GM18511 (cell line): ENCODE data around the gene CALCR.
"Not testable (repeated sequence)": the region's sequence is repeated elsewhere in the genome, so short reads cannot be mapped to it uniquely, and the experiment has no call there.

Source experiments
- ATAC-seq: cut with Tn5 transposase; IDR thresholded peaks from one replicate; pipeline ENCODE4 v1.9.1; 2021; ENCODE audit warnings: mild to moderate bottlenecking, moderate library complexity; ENCODE audit not compliant: unreplicated experiment

CALCR gene

DNA sequence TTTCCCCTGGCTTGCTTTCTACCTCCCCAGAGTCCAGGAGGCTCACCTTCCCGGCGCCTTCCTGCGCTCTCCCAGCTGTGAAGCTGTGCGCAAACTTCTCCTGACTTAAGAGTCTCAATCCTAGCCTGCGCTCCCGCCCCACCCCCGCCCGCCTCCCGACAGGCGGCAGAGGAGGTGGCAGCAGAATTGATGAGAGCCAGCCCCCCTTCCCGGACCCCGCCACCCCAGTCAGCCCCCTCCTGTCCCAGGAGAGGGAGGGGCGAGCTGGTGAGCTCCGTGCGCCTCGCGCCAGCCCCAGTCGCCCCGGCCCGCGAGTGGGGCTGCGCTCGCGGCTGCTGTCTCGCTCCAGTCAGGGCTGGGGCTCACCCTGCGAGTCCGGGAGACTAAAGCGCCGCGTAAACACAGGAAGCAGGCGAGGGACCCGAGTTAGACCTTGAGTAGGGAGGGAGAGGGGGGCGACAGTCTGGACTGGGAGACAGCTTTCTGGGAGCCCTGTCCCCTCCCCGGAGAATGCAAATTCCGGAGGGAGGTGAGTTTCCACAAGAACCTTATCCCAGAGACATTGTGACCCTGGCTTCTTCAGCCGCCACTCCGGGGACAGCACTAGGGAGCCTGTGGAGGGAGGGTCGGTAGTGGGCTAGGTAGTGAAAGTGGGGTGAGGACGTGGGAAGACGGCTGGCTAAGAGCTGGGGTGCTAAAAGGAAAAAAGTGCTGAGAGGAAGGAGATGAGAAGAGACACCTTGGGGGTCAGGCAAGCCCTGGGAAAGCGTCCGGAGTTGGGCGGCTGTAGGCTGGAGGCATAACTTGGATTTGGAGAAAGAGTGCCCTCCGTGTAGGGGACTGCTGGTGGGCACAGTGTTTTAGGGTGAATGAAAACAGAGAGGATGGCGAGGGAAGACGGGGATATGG, at the start of gene CALCR:
CALCR (minus strand) TSS at position 79 of the 909 bp plus-strand sequence. CDS start 87,743 bp downstream, outside the sequence.
- no peak for ATAC-seq

DNA sequence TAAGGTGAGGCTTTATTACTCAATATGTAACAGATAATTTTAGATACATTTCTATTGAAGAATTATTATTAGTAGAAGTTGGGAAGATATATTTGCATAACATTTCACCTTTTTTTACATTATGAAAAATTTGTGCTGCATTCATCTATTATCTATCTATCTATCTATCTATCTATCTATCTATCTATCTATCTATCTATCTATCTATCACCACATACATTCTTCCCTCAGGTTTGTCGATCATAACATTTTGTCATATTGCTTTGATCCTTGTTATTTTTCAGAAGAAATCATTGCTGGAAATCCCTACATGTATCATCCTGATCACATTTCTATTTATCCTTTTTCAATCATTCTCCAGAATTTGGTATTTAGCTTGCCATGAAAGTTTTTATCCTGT, 49.3 kb upstream of the CALCR start:
- ATAC-seq: no peak

DNA sequence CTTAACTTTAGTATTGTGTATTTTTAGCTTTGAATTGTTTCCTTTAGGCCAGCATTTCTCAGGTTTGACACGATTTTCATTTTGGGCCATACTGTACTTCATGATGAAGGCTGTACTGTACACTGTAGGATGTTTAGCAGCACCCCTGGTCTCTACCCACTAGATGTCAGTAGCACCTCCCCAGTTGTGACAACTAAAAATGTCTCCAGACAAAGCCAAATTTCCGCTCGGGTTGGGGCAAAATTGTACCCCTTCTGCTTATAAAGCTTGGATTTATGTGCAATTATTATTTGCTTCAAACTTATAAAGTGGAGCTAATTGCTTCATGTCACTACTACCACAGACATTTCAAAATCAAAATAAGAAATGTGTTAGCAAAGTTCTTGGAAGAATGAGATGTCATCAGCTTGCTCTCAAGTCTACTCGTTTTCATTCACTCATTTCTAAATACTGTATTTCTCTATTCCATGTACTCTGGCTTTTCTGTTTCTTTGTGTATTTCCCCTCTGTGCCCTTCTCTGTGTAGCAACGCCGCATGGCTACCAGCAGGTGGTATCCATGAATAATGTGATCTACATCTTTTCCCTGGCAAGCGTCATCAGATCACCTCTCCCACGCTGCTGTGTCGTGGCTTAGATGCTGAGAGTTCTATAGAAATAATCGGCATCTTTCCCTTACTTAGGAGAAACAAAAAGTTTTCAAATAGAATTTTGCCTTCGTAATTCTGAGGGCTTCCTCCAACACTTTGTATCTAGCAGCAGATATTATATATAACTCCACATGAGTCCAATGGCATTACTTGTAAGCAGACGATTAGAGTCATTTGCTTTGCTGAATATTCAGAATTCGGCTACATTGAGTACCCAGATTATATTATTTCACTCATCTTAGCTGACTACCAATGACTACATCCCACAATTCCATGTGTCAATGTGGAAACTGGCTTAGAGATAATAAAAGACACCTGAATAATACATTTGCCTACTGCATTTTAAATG, 47.8 kb upstream of the CALCR start:
- peak; percentile 65 for ATAC-seq

DNA sequence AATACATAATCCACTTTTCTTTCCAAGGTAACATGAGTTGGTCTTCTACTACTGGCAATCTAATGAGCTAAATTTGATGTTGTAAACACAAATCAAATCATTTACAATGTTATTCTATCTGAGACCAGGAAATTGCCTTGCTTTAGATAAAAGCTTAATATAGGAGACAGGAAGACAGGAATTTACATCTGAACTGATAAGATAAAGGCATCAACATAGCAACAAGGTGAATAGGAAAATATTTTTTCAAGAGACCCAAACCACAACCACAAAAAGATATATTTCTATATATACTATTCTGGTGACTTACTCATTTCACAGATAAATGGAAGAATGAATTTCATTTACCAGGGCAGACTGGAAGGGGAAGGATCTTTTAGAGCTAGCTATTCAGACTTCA, 46.3 kb upstream of the CALCR start:
- ATAC-seq: no peak

DNA sequence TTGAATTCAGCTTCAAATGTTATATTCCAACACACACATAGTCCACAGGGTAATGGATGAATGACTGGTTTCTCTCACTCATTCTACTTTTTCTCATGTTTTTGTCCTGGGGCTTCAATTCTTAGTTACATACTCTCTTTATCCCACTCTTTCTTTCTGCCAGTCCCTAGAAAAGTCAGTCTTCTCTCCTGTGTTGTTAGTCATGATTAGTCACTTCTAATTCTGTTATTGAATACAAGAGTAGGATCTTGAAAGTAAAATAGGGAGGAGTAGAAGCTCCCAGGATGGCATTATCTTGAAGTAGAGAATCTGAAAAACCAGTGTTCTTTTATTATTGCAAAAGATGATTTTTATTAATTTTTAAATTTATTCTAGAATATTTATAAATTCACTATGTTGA, 45.5 kb upstream of the CALCR start:
- ATAC-seq: no peak

DNA sequence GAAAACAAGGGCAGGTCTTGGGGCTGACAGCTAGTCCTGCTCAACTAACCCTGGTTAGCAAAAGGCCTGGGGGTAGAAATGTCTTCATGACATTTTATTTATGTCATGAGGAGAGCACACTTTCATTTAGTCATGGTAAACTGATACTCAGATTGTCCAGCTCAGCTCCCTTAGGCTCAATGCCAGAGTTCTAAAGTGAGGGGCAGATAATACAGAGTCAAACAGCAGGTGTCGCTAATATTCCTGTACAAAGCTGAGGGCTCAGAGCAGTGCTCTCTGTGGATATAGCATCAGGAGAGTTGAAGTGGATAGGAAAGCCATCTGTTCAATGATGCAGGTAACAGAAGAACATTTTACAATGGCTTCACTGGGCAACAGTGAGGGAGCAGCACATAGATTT, 26.8 kb upstream of the CALCR start:
- ATAC-seq: no peak

DNA sequence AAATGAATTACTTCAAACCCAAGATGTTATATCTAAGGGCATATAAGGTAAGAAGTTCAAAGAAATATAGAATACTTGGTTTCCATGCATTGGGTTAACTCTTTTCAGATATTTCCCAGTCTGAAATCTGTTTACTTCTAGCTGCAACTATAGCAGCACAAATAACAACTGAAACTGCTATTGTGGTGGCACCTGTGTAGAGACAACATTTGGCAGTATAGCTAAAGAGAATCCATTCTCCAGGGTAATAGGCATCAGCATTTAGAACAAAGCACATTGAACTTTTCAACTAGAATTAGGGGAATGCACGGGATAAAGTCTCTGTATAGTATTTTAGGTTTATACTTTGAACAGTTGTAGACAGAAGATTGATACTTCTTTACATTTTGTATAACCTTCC, 19.7 kb upstream of the CALCR start:
- ATAC-seq: no peak

DNA sequence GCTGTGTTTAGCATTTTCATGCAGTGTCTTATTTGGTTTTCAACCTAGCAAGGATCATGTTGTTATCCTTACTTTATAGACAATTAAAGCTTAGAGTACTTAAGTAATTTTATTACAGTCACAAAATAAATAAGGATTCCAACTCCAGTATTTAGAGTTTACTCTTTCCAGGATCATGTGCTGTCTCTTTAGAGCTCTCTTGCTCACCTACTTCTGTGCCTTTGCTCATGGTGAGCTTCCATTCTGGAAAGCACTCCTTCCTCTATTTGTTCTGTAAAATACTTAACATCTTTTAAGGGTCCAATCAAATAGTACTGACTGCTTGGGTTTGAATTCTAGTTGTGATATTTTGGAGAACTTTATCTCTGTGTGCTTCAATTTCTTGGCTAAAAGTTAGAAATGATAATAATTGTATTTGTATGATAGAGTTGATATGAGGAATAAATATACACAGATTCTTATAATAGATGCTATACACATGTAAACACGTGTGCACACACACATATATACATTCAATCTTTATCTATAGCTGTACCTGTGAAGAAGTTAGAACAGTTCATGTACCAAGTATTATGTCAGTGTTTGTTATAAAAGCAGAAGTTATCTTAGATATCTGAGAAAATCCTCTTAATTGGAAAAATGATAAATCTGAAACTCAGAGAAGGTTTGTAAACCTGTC, 18.2 kb upstream of the CALCR start:
- ATAC-seq: no peak

DNA sequence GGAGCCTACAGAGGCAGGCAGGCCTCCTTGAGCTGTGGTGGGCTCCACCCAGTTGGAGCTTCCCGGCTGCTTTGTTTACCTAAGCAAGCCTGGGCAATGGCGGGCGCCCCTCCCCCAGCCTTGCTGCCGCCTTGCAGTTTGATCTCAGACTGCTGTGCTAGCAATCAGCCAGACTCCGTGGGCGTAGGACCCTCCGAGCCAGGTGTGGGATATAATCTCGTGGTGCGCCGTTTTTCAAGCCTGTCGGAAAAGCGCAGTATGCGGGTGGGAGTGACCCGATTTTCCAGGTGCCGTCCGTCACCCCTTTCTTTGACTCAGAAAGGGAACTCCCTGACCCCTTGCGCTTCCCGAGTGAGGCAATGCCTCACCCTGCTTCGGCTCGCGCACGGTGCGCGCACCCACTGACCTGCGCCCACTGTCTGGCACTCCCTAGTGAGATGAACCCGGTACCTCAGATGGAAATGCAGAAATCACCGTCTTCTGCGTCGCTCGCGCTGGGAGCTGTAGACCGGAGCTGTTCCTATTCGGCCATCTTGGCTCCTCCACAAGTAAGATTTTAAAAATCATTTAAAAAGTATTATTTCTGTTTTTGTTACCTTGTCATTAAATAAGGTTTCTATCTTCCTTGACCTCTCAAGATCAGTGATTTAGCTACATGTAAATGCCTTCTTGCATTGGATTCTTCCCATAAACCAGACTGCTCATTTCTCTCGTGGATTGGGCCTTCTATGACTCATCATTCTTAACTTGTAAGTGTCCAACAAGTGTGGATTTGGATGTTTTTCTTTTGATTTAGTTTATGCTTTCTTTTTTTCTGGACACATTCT, 16.9 kb upstream of the CALCR start:
- ATAC-seq: not testable (repeated sequence)

DNA sequence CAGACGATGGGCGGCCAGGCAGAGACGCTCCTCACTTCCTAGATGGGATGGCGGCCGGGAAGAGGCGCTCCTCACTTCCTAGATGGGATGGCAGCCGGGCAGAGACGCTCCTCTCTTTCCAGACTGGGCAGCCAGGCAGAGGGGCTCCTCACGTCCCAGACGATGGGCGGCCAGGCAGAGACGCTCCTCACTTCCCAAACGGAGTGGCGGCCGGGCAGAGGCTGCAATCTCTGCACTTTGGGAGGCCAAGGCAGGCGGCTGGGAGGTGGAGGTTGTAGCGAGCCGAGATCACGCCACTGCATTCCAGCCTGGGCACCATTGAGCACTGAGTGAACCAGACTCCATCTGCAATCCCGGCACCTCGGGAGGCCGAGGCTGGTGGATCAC, 11.9 kb upstream of the CALCR start:
- not testable (repeated sequence) for ATAC-seq

DNA sequence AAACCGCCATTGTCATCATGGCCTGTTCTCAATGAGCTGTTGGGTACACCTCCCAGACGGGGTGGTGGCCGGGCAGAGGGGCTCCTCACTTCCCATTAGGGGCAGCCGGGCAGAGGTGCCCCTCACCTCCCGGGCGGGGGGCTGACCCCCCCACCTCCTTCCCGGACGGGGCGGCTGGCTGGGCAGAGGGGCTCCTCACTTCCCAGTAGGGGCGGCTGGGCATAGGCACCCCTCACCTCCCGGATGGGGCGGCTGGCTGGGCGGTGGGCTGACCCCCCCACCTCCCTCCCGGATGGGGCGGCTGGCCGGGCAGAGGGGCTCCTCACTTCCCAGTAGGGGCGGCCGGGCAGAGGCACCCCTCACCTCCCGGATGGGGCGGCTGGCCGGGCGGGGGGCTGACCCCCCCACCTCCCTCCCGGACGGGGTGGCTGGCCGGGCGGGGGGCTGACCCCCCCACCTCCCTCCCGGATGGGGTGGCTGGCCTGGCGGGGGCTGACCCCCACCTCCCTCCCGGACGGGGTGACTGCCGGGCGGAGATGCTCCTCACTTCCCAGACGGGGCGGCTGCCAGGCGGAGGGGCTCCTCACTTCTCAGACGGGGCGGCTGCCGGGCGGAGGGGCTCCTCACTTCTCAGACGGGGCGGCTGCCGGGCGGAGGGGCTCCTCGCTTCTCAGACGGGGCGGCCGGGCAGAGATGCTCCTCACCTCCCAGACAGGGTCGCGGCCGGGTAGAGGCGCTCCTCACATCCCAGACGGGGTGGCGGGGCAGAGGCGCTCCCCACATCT, 11.4 kb upstream of the CALCR start:
- not testable (repeated sequence) for ATAC-seq

DNA sequence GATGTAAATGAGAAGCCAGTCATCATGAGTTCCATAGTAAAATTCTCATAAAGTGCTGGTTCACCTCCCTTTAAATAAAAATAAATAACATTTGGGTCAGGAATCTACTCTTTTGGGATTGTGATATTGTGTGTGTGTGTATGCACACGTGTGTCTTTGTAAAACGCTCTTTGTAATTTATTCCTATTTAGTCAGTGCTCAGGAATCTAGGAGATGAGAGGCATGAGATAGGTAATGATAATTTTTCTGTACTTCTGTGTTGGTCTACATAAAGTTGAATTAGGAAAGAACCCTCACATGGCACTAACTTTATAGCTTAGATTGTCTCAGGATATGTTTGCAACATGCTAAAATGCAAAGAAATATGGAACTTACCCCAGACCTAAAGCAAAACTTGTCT, 4.9 kb upstream of the CALCR start:
- ATAC-seq: no peak

DNA sequence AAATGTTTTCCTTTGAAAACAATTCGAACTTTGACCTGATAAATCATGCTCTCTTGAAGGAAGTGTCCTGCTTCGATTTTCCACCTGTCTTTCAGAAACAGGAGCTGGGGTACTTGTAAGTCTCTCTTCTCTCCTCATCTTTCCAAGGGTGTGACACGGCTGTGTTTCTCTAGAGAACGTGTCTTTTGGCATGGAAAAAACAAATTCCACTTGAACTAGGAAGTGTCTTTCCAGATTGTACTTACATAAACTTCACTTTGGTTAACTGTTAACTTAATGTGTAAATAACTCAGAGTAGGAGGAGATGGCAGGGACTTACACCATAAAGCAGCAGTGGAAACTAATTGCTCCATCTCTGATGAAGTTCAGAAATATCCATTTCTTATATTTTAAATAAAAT, 4.2 kb upstream of the CALCR start:
- no peak for ATAC-seq

DNA sequence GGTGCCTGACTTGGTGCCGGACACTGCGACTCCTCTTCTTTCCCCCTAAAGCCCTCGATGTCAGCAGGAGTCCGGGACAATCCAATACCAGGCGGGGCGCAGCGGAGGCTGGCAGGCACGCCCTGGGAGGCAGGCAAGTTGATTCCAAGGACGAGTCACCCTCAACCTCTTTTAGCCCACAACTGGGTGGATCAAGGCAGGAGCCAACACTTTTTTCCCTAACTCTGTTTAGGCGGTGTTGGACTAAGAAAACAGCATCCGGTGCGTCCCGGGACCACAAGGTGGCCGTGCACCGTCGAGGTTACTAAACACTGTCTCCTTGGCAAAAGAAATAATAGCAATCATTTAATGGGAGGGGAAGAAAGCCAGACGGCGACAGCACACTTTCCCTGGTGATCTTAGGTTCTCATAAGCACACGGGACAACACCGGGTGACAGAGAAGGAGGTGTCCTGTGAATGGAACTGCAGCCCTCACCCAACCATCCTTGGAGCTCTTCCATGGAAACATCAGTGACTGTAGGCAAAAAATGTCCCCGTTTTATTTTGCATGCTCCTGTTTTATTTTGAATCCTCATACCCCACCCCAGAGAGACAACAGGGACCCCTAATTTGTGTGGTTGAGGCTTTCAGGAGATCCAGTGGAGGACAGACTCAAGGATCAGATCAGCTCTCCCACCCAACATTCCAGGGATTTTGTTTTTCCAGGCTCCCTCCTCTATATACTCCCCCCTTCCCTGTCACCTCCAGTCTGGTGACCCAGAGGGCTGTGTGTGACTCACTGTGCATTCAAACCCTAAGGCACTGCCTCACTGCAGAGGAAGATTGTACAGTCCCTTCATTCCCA, 1.3 kb upstream of the CALCR start:
- ATAC-seq: no peak

DNA sequence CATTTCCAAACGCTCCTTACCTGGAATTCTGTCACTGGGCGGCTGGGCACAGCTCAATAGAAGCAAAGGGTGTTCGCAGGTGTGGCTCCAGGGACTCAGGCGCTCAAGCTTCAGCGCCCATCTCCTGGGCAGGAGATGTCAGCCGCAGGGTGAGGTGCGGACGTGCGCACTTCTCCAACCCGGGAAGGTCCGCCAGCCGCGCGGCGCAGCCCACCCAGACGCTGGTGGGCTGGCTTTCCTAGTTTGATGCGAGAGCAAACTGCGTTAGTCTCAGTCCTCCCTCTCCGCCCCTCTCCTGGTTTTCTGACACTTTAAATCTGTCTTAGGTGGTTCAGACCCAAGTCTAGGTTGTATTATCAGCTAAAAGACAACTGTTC, 267 bp downstream of the CALCR start:
- ATAC-seq: no peak

DNA sequence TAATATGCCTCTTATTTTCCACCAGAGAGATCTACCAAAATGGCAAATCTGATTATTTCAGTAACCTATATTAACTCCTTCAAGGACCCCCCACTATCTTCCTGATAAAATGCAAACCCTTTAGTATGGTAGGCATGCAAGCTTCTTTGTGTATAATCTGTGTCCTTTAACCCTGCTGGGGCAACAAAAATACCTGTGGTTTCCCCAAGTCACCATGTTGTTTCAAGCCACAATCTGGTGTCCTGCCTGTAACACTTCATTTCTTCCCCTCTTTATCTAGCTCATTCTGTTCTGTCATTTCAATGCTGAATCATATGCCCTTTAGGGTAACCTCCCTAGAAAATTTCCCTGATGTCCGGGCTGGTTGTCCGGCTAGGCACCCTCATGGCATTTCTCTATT, 5.3 kb downstream of the CALCR start:
- no peak for ATAC-seq

DNA sequence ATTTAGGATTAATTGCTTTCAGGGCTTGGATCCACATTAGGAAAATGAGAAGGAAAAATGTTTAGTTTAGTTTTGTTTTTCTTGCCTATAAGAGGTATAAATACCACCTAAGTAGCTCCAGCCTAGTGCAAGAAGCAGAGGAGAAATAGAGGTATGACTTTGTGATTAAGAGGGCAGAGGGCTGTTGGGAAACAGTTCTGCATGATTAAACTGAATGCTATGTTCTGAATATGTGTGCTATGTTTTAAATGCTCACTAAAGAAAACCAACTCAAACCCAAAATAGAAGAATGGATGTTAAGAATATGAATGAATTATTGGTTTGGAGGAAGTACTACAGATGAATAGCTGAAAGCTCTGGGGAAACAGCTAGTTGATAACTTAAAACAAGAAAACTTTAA, 7.6 kb downstream of the CALCR start:
- no peak for ATAC-seq

DNA sequence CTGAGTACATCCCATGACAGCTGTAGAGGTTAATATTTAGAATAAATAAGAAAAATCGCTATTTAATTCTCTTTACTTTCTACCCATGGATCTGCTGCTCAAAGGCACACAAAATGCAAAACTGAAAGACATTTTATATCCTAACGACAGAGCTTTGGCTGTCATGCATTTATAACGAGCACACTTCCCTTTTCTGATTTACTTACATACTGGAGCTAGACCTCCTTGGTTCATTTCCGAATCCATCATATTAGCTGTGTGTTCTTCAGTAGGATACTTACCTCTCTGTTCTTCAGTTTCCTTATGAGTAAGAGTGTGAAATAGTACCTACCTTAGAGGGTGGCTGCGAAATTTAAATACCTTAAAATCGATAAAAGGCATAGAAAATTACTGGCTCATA, 10.9 kb downstream of the CALCR start:
- ATAC-seq: no peak

DNA sequence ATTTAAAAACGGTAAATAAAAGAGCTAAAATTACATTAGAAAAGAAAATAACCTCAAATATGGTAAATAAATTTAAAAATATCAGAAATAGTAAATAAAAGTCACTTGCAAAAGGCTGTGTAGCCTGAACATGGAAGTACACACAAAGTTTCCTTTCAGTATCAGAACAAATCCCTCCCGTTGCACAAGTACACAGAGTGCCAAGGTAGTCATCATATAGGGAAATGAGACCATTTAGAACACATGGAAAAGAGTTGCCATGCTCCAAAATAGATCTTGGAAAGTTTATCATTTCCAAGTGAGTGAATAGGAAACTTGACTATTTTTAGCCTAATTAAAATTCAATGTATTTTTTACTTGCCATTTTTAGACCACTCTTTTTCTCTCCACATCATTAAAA, 11.6 kb downstream of the CALCR start:
- no peak for ATAC-seq
